Fibroblast of the conjunctiva (primary cell): ENCODE results near the gene SCFD2.

ENCODE experiments used
- DNase-seq: peaks from one replicate; pipeline ENCODE4 v3.0.0-alpha.2; 2010; ENCODE audit warnings: low read depth

SCFD2 gene

DNA sequence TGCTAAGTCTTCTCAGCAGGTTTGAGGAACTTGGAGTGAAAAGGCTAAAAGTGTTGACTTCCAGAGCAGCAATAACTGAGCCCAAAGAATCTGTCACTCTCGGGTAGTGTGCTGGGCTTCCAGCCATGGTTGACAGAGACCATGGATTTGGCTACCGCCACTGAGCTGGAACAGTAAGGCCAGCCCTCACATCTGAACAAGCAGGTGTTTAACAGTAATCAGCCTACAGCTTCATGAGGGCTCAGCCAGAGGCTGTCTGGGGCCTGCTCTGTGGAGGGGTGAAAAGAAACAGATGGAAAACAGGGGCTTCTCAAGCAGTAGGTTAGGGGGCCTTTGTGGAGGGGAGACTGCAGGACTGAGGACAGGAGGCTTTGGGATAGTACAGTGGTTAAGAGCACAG, 488.8 kb downstream of the SCFD2 start:
- no peak for DNase-seq

DNA sequence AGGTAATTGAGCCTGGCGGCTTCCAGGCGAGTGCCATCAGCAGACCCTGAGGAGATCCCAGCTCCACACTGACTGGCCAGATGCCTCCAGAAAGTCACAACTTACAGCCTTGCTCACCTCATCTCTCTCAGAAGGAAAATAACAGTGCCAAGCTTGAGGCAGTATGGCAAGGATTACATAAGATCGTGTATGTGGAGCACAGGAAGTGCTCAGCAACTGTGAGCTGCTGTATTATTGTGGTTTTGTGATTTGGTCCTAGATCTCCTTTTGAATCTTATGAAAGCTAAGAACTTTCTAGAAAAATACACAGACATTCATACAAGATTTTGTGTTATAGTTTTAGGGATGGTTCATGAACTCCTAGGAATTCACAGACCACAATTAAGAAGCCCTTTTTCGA, 489.8 kb downstream of the SCFD2 start:
- DNase-seq: no peak

- DNase-seq: no peak
Observed at GRCh38 chr4:52874948-52875347, 490.9 kb downstream of the SCFD2 start.

- no peak for DNase-seq
Observed at GRCh38 chr4:52873861-52874343, 492.0 kb downstream of the SCFD2 start.

GRCh38 chr4:52873191-52873590, 492.7 kb downstream of the SCFD2 start:
- no peak for DNase-seq

GRCh38 chr4:52870225-52870624, 495.6 kb downstream of the SCFD2 start:
- DNase-seq: no peak

DNA sequence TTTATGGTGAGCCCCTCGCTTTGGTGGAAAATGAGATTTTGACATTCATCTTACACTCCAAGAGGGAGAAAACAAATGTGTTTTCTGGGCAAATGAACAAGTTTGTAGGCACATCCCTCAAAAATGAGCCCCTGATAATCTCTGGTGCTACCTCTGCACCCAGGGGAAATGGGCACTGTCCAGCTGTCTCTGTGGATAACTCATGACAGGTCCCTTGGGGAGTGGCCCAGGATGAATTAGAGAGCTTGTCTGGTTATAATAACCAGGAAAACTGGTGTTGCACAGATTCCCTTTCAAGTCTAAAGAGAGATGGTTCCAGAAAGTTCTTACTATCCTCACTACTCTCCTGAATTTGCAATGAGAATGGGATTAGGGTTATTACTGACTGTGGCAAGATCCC, 496.2 kb downstream of the SCFD2 start:
- no peak for DNase-seq

GRCh38 chr4:52869196-52869595, 496.7 kb downstream of the SCFD2 start:
- peak; percentile 66 for DNase-seq

GRCh38 chr4:52868133-52868532, 497.7 kb downstream of the SCFD2 start:
- no peak for DNase-seq

DNA sequence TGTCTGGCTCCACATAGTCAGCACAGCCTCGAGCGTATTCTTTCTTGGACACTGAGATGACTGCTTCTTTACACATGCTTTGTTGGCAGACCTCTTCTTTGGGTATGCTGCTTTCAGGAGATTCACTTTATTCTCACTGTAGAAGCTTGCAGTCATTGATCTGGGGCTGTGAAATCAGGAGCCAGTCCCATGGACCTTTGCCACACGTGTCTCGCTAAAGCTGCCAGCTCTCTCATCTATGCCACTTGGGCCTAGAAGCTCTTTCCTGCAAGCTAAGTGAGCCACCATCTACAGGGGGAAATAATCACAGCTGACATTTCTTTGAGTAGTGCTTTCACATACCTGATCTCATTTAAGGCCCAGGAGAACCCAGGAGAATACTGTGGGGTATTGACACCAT, 498.7 kb downstream of the SCFD2 start:
- no peak for DNase-seq

DNA sequence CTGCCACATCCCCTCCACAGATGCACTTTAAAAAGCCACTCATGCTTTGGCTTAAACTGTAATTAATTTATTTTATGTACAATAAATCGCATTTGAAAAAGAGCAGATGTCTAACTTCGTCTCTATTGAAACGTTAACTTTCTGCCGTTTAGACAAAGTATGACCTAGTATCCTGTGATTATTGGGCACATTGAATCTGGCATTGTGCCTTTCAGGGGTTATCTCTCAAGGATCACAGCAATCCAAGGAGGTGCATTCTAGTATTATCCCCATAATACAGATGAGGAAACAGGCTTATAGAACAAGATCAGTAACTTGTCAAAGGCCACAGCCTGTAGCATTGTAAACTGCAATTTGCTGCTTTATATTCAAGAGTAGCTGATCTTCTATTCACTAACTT, 499.1 kb downstream of the SCFD2 start:
- no peak for DNase-seq

DNA sequence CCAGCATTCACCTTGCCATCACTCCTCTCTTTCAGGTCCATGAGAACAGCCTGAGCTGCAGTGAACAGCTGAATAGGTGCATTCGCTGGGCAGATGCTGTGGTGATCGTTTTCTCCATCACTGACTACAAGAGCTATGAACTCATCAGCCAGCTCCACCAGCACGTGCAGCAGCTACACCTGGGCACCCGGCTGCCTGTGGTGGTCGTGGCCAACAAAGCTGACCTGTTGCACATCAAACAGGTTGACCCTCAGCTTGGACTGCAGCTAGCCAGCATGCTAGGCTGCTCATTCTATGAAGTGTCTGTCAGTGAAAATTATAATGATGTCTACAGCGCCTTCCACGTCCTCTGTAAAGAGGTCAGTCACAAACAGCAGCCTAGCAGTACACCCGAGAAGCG, 500.6 kb downstream of the SCFD2 start:
- DNase-seq: no peak

DNA sequence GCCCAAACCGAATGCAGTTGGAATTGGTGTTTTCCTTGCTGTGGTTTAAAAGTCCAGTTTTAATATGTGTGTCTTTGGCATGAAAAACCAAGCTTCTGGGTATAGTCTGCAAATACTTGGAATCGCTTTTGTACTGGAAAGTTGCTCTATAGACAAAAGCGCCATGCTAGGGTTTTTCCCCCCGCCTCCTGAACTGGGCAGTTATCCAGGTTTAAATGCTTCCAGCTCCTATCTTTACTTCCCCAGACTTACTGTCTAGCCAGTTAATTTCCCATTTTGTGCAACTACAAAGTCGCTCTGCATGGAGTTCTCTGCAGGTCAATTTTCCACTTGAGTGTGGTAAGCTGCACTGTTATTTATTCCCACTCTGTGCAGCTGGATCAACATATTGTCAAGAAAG, 501.1 kb downstream of the SCFD2 start:
- no peak for DNase-seq

DNA sequence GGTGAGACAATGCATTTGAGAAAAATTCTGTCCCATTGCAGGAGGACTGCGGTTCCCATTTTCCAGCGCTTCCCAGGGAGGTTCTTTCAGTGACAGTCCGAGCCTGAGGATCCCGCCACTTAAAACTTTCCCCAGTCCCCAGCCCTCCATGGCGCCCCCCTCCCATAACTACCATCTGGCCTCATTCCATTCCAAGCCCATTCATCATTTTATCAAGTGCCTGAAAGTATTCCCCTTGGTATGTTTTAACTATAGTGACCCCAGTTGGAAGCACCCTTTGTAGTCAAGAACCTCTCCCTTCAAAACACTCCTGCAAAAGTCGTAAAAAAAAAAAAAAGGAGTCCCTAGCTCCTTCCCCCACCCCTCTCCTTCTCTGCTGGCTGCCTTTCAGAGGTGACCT, 502.5 kb downstream of the SCFD2 start:
- DNase-seq: no peak

DNA sequence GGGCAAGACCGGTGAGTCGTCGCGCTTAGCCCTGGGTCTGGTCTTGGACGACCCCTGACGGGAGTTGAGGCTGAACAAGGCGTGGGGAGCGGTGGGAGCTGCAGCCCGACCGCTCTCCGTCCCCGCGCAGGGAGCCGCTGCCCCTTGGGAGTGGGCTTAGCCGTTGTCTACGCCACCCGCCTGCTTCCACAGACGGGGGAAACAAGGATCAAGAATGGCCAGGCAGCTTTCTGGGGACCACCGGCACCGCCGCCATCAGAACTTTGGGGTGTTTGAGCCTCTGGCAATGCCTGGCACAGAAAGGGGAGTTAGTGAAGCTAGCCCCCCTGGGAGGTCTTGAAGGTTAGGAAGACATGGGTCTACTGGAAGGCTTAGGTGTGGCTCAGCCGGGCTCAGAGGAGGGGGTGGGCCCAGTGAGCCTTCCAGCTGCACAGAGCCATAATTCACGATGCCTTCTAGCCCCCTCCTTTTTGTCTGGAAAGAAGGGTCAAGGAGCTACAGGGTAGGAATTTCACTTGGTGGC, 503.2 kb downstream of the SCFD2 start:
- DNase-seq: no peak

DNA sequence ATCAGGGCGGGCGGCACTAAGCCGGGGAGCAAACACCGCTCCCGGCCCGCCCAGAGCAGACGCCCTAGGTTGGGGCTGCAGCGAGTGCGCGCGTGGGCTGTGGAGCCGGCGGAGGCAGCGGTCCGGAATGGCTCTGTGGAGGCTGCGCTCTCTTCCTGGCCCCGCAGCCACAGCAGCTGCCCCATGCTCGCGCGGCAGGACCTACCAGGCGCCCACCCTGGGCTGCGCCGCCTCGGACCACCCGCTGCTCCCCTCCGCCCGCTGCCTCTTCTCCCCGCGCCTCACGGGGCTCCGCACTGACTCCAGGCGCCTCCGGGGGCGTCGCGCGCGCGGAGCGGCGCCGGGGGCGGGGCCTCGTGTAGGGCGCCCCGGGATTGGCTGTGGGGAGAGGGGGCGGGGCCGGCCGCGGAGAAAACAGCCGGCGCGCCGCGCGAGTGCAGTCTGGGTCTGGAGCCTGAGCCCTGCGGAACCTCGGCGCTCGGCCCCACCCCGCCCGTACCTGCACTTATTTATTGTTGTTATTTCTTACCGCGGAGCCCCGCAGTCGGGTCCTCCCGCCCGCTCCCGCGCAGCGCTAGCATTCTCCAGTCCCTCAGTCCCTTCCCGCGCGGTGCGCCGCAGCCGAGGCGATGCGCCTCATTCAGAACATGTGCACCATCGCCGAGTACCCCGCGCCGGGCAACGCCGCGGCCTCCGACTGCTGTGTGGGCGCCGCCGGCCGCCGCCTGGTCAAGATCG, 503.8 kb downstream of the SCFD2 start, which contains the start of gene RASL11B:
RASL11B (plus strand) TSS at position 439 of the 738 bp plus-strand sequence; CDS start at position 630, 191 bp downstream.
- no peak for DNase-seq

DNA sequence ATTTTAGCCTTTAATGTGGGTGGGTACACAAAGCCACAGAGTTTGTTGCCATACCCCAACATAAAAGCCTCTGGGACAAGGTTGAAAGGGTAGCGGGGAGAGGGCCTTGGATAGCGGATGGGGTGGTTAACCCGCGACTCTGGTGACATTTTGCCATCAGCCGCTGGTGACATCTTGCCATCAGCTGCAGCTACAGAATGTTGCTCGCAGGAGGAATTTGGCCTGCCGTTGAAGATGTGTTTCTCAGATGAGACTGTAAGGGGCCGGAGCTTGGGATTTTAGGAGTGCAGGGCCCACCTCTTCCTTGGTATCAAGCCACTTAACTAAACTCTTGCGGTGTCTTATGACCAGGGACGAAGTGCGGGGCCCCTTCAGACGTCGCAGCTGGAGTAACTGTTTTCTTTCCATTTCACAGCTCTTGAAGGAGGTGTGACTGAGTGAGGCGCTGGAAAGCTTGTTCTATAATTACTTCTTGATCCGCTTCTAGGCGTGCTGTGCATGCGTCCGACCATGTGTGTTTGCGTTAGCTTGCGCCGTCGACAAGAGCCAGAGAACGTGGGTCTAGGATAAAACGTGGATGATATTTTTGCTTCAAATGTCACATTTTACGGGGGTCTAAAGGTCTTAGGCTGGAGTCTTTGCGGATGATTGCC, 504.6 kb downstream of the SCFD2 start:
- no peak for DNase-seq

DNA sequence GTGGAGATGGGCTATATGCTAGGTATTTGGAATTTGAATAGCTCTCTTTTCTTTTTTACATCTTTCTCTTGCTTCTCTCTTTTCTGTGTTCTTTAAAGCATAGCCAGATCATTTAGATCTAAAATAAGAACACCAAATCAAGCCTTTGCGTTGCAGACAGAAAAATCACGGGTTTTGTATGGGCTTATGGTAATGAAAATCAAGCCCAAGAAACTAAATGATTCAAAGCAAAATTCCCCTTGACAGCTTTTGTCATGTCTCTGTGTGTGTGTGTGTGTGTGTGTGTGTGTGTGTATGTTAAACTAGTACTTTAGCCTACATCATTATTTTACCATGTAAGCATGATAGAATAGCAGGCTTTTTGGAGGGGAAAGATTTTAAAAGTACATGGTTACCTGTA, 505.5 kb downstream of the SCFD2 start:
- no peak for DNase-seq

- no peak for DNase-seq
Observed at GRCh38 chr4:52856801-52857200, 509.1 kb downstream of the SCFD2 start.

DNA sequence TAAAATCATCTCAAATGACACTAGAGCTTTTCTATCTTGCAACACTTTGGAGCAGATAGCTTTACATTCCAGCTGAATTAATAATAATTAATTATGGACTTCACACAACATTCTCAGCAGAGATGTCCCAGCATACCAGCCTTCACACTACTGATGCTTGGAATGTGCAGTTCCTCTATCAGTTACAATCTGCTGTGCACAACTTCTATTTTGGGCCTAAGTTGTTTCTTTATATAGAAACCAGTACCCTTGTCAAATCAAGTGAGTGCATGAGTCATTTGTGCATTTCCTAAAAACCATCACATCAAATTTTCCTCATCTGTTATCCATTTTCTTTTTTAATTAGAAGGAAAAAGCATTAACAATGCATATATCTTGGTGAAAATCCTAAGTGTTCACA, 512.5 kb downstream of the SCFD2 start:
- no peak for DNase-seq

DNA sequence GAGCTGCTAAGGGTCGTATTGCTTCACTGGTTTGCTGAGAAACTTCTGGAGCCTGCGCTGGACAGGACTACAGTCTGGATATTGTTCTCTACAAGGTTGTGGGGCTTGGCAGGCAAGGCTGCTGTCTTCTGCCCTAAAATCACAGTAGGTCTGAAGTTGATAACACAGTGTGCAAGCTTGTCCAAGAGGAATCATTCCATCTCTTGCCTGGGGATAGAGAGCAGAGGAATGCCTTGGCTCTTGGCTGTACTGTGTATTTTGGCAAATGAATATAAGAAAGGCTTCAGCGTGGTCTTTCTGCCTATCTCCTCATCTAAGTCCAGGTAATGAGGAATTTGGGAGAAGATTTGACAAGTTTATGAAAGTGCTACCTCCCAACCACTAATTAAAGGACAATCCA, 513.1 kb downstream of the SCFD2 start:
- DNase-seq: no peak

- DNase-seq: no peak
Observed at GRCh38 chr4:52852041-52852440, 513.8 kb downstream of the SCFD2 start.

DNA sequence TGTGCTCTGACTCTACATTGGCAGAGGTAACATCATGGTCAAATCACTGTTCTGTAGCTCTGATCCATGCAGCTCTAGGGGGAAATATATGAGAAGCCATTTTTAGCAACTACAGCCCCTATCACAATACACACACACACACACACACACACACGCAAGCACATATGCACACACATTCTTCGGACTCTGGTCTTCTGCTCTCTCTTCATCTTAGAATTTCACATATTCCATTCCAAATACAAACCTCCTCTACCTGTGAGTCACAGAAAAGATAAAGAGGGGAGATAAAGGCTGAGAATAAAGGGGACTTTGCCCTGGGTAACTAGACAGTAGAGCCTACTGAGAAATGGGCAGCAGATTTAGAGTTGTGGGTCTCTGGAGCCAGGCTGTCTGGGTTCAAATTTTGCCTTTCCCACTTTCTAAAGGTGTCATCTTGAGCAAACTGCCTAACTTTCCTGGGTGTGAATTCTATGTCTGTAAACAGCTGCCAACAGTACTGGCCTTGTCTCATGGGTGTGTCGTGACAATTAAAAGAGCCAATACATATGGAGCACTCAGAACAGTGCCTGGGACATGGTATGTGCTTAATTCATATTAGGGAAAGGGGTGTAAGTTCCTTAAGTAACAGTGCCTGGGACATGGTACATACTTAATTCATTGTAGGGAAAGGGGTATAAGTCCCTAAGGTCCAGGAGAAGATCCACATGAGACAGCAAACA, 515.3 kb downstream of the SCFD2 start:
- DNase-seq: no peak
